ENCODE measurements around the gene IFNGR1.

DNA sequence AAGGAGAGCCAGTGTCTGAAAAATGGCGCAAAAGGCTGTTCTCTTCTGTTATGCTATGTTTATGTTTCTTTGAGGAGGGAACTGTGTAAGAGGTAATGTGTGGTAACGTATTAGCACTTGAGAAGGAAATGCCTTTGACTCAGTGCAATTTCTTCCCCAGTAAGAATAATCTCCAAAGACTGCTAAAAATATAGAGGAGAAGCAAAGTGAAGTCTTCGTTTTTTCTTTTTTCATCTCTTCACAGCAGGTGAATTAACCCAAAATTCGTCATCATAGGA is 47.1 kb upstream of the IFNGR1 start:
- TF ChIP-seq, protein P1, sequence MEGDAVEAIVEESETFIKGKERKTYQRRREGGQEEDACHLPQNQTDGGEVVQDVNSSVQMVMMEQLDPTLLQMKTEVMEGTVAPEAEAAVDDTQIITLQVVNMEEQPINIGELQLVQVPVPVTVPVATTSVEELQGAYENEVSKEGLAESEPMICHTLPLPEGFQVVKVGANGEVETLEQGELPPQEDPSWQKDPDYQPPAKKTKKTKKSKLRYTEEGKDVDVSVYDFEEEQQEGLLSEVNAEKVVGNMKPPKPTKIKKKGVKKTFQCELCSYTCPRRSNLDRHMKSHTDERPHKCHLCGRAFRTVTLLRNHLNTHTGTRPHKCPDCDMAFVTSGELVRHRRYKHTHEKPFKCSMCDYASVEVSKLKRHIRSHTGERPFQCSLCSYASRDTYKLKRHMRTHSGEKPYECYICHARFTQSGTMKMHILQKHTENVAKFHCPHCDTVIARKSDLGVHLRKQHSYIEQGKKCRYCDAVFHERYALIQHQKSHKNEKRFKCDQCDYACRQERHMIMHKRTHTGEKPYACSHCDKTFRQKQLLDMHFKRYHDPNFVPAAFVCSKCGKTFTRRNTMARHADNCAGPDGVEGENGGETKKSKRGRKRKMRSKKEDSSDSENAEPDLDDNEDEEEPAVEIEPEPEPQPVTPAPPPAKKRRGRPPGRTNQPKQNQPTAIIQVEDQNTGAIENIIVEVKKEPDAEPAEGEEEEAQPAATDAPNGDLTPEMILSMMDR (IDR thresholded peaks at IDR 0.05; ENCODE audit: low read length) = no peak
- no peak for TF ChIP-seq EZH2 (optimal IDR thresholded peaks at IDR 0.05; ENCODE audit: low read depth, low read length)
